Liver (tissue), 9 donors: ENCODE data around the gene AP1M1. TPM values are rescaled to one million over a fixed set of nuclear protein-coding genes. Genes with fewer than 3 reads are reported as not detected.

Experiments
- DNase-seq: peaks from one replicate; pipeline ENCODE4 v3.0.0-alpha.2; 2017; ENCODE audit warnings: low spot score
- H3K27ac ChIP-seq, 2 donors: one replicate each; pipeline ENCODE4 v1.7.0; 2013; ENCODE audit warnings: inconsistent platforms in 2 of 2, low read length in 2 of 2, control low read depth in 1 of 2, low read depth in 1 of 2, mild to moderate bottlenecking in 1 of 2
- H3K27me3 ChIP-seq, 4 donors: one replicate each; pipeline versions ENCODE4 v1.6.1 to v1.7.0; 2013; ENCODE audit warnings: low read length in 3 of 4, inconsistent platforms in 1 of 4, mild to moderate bottlenecking in 1 of 4, moderate library complexity in 1 of 4; ENCODE audit not compliant: control insufficient read depth in 4 of 4, insufficient read depth in 4 of 4
- H3K36me3 ChIP-seq, 4 donors: one replicate each; pipeline versions ENCODE4 v1.6.1 to v1.7.0; 2013; ENCODE audit warnings: low read length in 3 of 4, mild to moderate bottlenecking in 3 of 4, low read depth in 1 of 4, moderate library complexity in 1 of 4; ENCODE audit not compliant: control insufficient read depth in 4 of 4, insufficient read depth in 3 of 4
- H3K4me1 ChIP-seq, 4 donors: one replicate each; pipeline versions ENCODE4 v1.6.1 to v1.7.0; 2013; ENCODE audit warnings: low read length in 3 of 4, mild to moderate bottlenecking in 3 of 4, moderate library complexity in 1 of 4; ENCODE audit not compliant: control insufficient read depth in 4 of 4, insufficient read depth in 4 of 4
- H3K4me3 ChIP-seq, 3 donors: one replicate each; pipeline versions ENCODE4 v1.6.1 to v1.7.0; 2013; ENCODE audit warnings: low read length in 3 of 3, control low read depth in 1 of 3, low read depth in 1 of 3, mild to moderate bottlenecking in 1 of 3
- H3K9ac ChIP-seq, 2 donors: one replicate each; pipeline ENCODE4 v1.7.0; 2013; ENCODE audit warnings: low read length in 2 of 2, mild to moderate bottlenecking in 2 of 2, moderate library complexity in 2 of 2, control low read depth in 1 of 2, low read depth in 1 of 2
- H3K9me3 ChIP-seq, 4 donors: one replicate each; pipeline versions ENCODE4 v1.6.1 to v1.7.0; 2013; ENCODE audit warnings: low read length in 3 of 4; ENCODE audit not compliant: control insufficient read depth in 4 of 4
- ATF3 ChIP-seq: IDR thresholded peaks from 2 replicates; pipeline ENCODE4 v1.6.1; 2016; ENCODE audit warnings: antibody characterized with exemption
- CTCF ChIP-seq: fragments of 150-350 bp; IDR thresholded peaks from 2 replicates; pipeline ENCODE4 v1.5.1; 2017; ENCODE audit warnings: improper control_type of control experiment, low read depth, low read length; ENCODE audit not compliant: missing input control
- EGR1 ChIP-seq, 2 donors: IDR thresholded peaks; 2 replicates each; pipeline ENCODE4 v1.6.1; 2016 to 2018; ENCODE audit warnings: antibody characterized with exemption in 2 of 2, low read depth in 2 of 2
- FOXA1 ChIP-seq: IDR thresholded peaks from 2 replicates; pipeline ENCODE4 v1.6.1; 2016; ENCODE audit warnings: antibody characterized with exemption
- FOXA2 ChIP-seq: IDR thresholded peaks from 2 replicates; pipeline ENCODE4 v1.6.1; 2016; ENCODE audit warnings: antibody characterized with exemption
- GABPA ChIP-seq, 2 donors: IDR thresholded peaks in 1 of 2; conservative IDR thresholded peaks in 1 of 2; 2 replicates each; pipeline ENCODE4 v1.6.1; 2016; ENCODE audit warnings: antibody characterized with exemption in 2 of 2, mild to moderate bottlenecking in 1 of 2, moderate library complexity in 1 of 2
- HNF4A ChIP-seq, 2 donors: conservative IDR thresholded peaks; 2 replicates each; pipeline ENCODE4 v1.6.1; 2016; ENCODE audit warnings: antibody characterized with exemption in 2 of 2, mild to moderate bottlenecking in 2 of 2
- HNF4G ChIP-seq: IDR thresholded peaks from 2 replicates; pipeline ENCODE4 v1.6.1; 2016; ENCODE audit warnings: antibody characterized with exemption
- JUND ChIP-seq, 2 donors: IDR thresholded peaks; 2 replicates each; pipeline ENCODE4 v1.6.1; 2016; ENCODE audit warnings: antibody characterized with exemption in 2 of 2
- NR2F2 ChIP-seq: IDR thresholded peaks from 2 replicates; pipeline ENCODE4 v1.6.1; 2016; ENCODE audit warnings: antibody characterized with exemption
- RAD21 ChIP-seq, 2 donors: IDR thresholded peaks; 2 replicates each; pipeline ENCODE4 v1.6.1; 2016; ENCODE audit warnings: antibody characterized with exemption in 2 of 2, mild to moderate bottlenecking in 2 of 2
- RXRA ChIP-seq, 2 donors: IDR thresholded peaks; 2 replicates each; pipeline ENCODE4 v1.6.1; 2017 to 2018; ENCODE audit warnings: antibody characterized with exemption in 2 of 2, mild to moderate bottlenecking in 1 of 2
- SP1 ChIP-seq: IDR thresholded peaks from 2 replicates; pipeline ENCODE4 v1.6.1; 2018; ENCODE audit warnings: antibody characterized with exemption, mild to moderate bottlenecking
- TAF1 ChIP-seq: conservative IDR thresholded peaks from 2 replicates; pipeline ENCODE4 v1.6.1; 2016; ENCODE audit warnings: antibody characterized with exemption, mild to moderate bottlenecking
- YY1 ChIP-seq: IDR thresholded peaks from 2 replicates; pipeline ENCODE4 v1.6.1; 2016; ENCODE audit warnings: antibody characterized with exemption, mild to moderate bottlenecking
- ZBTB33 ChIP-seq: IDR thresholded peaks from 2 replicates; pipeline ENCODE4 v1.6.1; 2016; ENCODE audit warnings: antibody characterized with exemption
- WGBS: extraction: QIAGEN DNeasy Blood & Tissue Kit; methylation state at CpG from one replicate; pipeline ENCODE4 v1.1.7; 2013; 5-methylcytosine and 5-hydroxymethylcytosine counted together
- polyA plus RNA-seq, 2 donors: library from polyadenylated mRNA; stranded (reverse) in 1 of 2; unstranded in 1 of 2; fragments of 200-250 nt in 1 of 2; fragments of >200 nt in 1 of 2; fragmentation: Nextera tagmentation in 1 of 2; extraction: Ambion mirVana in 1 of 2; gene quantifications; one replicate each; pipeline versions ENCODE4 v1.2.1 to v1.2.3, GENCODE V29; 2013 to 2015
- total RNA-seq, 2 donors: library from RNA; depleted of rRNA; stranded (reverse); fragments of >200 nt; gene quantifications; one replicate each; pipeline ENCODE4 v1.2.3, GENCODE V29; 2014
- donor health status: healthy.
- donor health status: healthy.
- donor health status: healthy.
- donor health status: healthy.
- donor health status: healthy.

AP1M1 gene
- total and polyA plus RNA-seq, 4 donors = 25.4 to 62.2 (median 50.4) TPM

- WGBS = 89% methylated on average over 6 of the region's 6 CpGs
- H3K27me3 ChIP-seq = no peaks in the 10 kb centered on the region
- no peaks in the 10 kb centered on the region for H3K36me3 ChIP-seq
- no peak overlapping the region for H3K27ac ChIP-seq
- H3K9ac ChIP-seq = no peak overlapping the region
- DNase-seq = no peak
- peaks cover 0 to 19% (median 9%) of the 10 kb centered on the region in 4 donors for H3K4me1 ChIP-seq
- no peak for TF ChIP-seq FOXA1
- no peak for TF ChIP-seq YY1
- TF ChIP-seq FOXA2 = no peak
- TF ChIP-seq NR2F2 = no peak
- no peak for TF ChIP-seq HNF4G
- TF ChIP-seq GABPA (IDR thresholded peaks at IDR 0.05 in 1 of 2, conservative IDR thresholded peaks at IDR 0.05 in 1 of 2) = no peak
- TF ChIP-seq TAF1 = no peak
- TF ChIP-seq ATF3 = no peak
- no peak for TF ChIP-seq CTCF
- no peak for TF ChIP-seq EGR1 (IDR thresholded peaks at IDR 0.05; ENCODE audit: low read depth in 2 of 2)
- no peak for TF ChIP-seq JUND (IDR thresholded peaks at IDR 0.05)
- no peak for TF ChIP-seq HNF4A (conservative IDR thresholded peaks at IDR 0.05)
- no peak for TF ChIP-seq RAD21 (IDR thresholded peaks at IDR 0.05)
- no peak for TF ChIP-seq RXRA (IDR thresholded peaks at IDR 0.05)
- TF ChIP-seq ZBTB33 = no peak
- no peaks in the 10 kb centered on the region for H3K9me3 ChIP-seq
- no peak overlapping the region for H3K4me3 ChIP-seq
These were observed 57.2 kb downstream of the AP1M1 start for GRCh38 chr19:16254851-16255408.

- DNase-seq = no peak
- Histone ChIP-seq H3K36me3 (no peaks in the 10 kb centered on the region), H3K27ac (peak overlapping the region in 1 of 2 donors; percentile 20), H3K9me3 (no peaks in the 10 kb centered on the region), H3K4me3 (no peak overlapping the region), H3K27me3 (no peaks in the 10 kb centered on the region), H3K4me1 (peaks cover 3 to 28% (median 17%) of the 10 kb centered on the region in 4 donors), H3K9ac (no peak overlapping the region)
- TF ChIP-seq JUND (IDR thresholded peaks at IDR 0.05) = no peak
- TF ChIP-seq HNF4A (conservative IDR thresholded peaks at IDR 0.05) = no peak
- TF ChIP-seq ZBTB33 = no peak
- TF ChIP-seq SP1 = no peak
- TF ChIP-seq FOXA1 = no peak
- TF ChIP-seq YY1 = no peak
- TF ChIP-seq ATF3 = no peak
- no peak for TF ChIP-seq CTCF
- no peak for TF ChIP-seq TAF1
- no peak for TF ChIP-seq HNF4G
- 95% methylated on average over 8 of the region's 8 CpGs for WGBS
These were observed 59.8 kb downstream of the AP1M1 start for GRCh38 chr19:16257509-16258002.
